ENCODE measurements around the gene SETMAR. TPM values are rescaled to one million over a fixed set of nuclear protein-coding genes. Genes with fewer than 3 reads are reported as not detected.

SETMAR gene
- total RNA-seq, 1 donor from 2014 or later: 18.3 TPM

Other genes with a start within 250 kb of the SETMAR start
- gene SUMF1, start 163.9 kb downstream of the SETMAR start, total RNA-seq (ENCODE audit: low replicate concordance): 10.6 and 15.8 TPM in 2 replicates
- 3.3 and 5.0 TPM in 2 replicates for gene ITPR1, start 190.0 kb downstream of the SETMAR start, total RNA-seq (ENCODE audit: low replicate concordance)